Suprapubic skin (tissue), 4 donors: ENCODE measurements around the gene B3GALT4. TPM values are rescaled to one million over a fixed set of nuclear protein-coding genes. Genes with fewer than 3 reads are reported as not detected.
A peak's percentile ranks its signal among the peaks of the same experiment; 100 is the strongest.

Experiments used
- DNase-seq, 2 donors: peaks; one replicate each; pipeline ENCODE4 v3.0.0-alpha.2; 2019; ENCODE audit warnings: low spot score in 2 of 2
- H3K27ac ChIP-seq: fragments of 200-600 bp; sonication (generic); one replicate; pipeline ENCODE4 v1.5.1; 2019
- H3K27me3 ChIP-seq: fragments of 200-600 bp; sonication (generic); one replicate; pipeline ENCODE4 v1.5.1; 2019
- H3K36me3 ChIP-seq: fragments of 200-600 bp; sonication (generic); one replicate; pipeline ENCODE4 v1.5.1; 2019
- H3K4me1 ChIP-seq: fragments of 200-600 bp; sonication (generic); one replicate; pipeline ENCODE4 v1.5.1; 2019
- H3K4me3 ChIP-seq: fragments of 200-600 bp; sonication (generic); one replicate; pipeline ENCODE4 v1.5.1; 2019; ENCODE audit warnings: mild to moderate bottlenecking
- H3K9me3 ChIP-seq: fragments of 200-600 bp; sonication (generic); one replicate; pipeline ENCODE4 v1.5.1; 2019
- CTCF ChIP-seq, 2 donors: fragments of 200-600 bp in 1 of 2; fragments of 450-650 bp in 1 of 2; sonication (generic) in 1 of 2; IDR thresholded peaks; one replicate each; pipeline ENCODE4 v1.5.1; 2016 to 2019; ENCODE audit warnings: antibody characterized with exemption in 2 of 2, mild to moderate bottlenecking in 1 of 2, moderate library complexity in 1 of 2
- EP300 ChIP-seq: sonication (generic); formaldehyde crosslinking; IDR thresholded peaks from one replicate; pipeline ENCODE4 v1.6.1; 2017; ENCODE audit warnings: antibody characterized with exemption
- POLR2A ChIP-seq, 2 donors: fragments of 450-650 bp; IDR thresholded peaks; one replicate each; pipeline ENCODE4 v1.6.1; 2017; ENCODE audit warnings: antibody characterized with exemption in 2 of 2, mild to moderate bottlenecking in 2 of 2, moderate library complexity in 2 of 2
- POLR2AphosphoS5 ChIP-seq, 3 donors: sonication (generic); formaldehyde crosslinking; IDR thresholded peaks; one replicate each; pipeline ENCODE4 v1.6.1; 2017; ENCODE audit warnings: antibody characterized with exemption in 3 of 3
- WGBS: methylation state at CpG from one replicate; pipeline ENCODE4 v1.1.5; 2018; 5-methylcytosine and 5-hydroxymethylcytosine counted together
- total RNA-seq, 4 donors: library from RNA; depleted of rRNA; stranded (reverse); fragments of >200 nt; gene quantifications; one replicate each; pipeline ENCODE4 v1.1.0, GENCODE V29; 2016

The B3GALT4 gene
- total RNA-seq, 4 donors from 2014 or later, result 16.6 to 26.2 (median 18.2) TPM

DNA sequence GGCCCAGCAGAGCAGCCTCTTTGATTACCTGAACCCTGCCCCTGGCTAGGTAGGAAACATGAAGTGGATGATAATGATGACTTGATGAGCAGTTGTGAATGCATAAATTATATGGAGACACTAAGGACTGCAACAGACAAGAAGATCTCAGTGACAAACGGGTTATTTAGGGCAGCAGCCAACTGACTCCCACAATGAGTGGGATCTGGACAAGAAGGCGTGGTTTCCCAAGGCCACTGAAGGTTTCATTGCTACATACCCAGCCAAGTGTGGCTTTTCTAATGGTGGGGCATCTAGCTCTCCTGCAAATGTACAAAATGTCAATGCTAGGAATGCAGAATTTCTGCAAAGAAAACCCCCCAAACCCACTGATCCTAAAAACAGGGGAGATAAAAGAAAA, 39.2 kb upstream of the B3GALT4 start:
- Histone ChIP-seq H3K4me1 (no peaks in the 10 kb centered on the region), H3K4me3 (no peak overlapping the region), H3K9me3 (no peaks in the 10 kb centered on the region), H3K27ac (no peak overlapping the region), H3K27me3 (peaks cover 34% of the 10 kb centered on the region), H3K36me3 (no peaks in the 10 kb centered on the region)
- no peak for DNase-seq
- no peak for TF ChIP-seq EP300
- 63% methylated on average over 2 of the region's 2 CpGs for WGBS

- TF ChIP-seq POLR2A (IDR thresholded peaks at IDR 0.05), result no peak
- TF ChIP-seq EP300, result no peak
- TF ChIP-seq CTCF (IDR thresholded peaks at IDR 0.05), result no peak
- TF ChIP-seq POLR2AphosphoS5 (IDR thresholded peaks at IDR 0.05), result no peak
- Histone ChIP-seq H3K4me1 (no peaks in the 10 kb centered on the region), H3K36me3 (no peaks in the 10 kb centered on the region), H3K9me3 (no peaks in the 10 kb centered on the region), H3K4me3 (no peak overlapping the region), H3K27me3 (peaks cover 16% of the 10 kb centered on the region), H3K27ac (no peak overlapping the region)
- WGBS, result 53% methylated on average over 3 of the region's 3 CpGs
- DNase-seq, result no peak
Observed at GRCh38 chr6:33241968-33242367, 35.0 kb upstream of the B3GALT4 start.

GRCh38 chr6:33243476-33243875, 33.4 kb upstream of the B3GALT4 start:
- Histone ChIP-seq H3K4me3 (no peak overlapping the region), H3K27ac (no peak overlapping the region), H3K36me3 (no peaks in the 10 kb centered on the region), H3K27me3 (peaks cover 16% of the 10 kb centered on the region), H3K9me3 (no peaks in the 10 kb centered on the region), H3K4me1 (peaks cover 10% of the 10 kb centered on the region)
- TF ChIP-seq CTCF (IDR thresholded peaks at IDR 0.05), result no peak
- no peak for TF ChIP-seq EP300
- no peak for TF ChIP-seq POLR2AphosphoS5 (IDR thresholded peaks at IDR 0.05)
- no peak for TF ChIP-seq POLR2A (IDR thresholded peaks at IDR 0.05)
- WGBS, result 25% methylated on average over 1 of the region's 1 CpG
- DNase-seq, result no peak

- TF ChIP-seq EP300, result no peak
- TF ChIP-seq CTCF (IDR thresholded peaks at IDR 0.05), result peak; percentile 95 to 96
- TF ChIP-seq POLR2AphosphoS5 (IDR thresholded peaks at IDR 0.05), result no peak
- TF ChIP-seq POLR2A (IDR thresholded peaks at IDR 0.05), result no peak
- DNase-seq, result peak; percentile 94 to 96
- WGBS, result 8% methylated on average over 15 of the region's 28 CpGs
Observed at GRCh38 chr6:33247977-33248642, 28.8 kb upstream of the B3GALT4 start.

GRCh38 chr6:33248643-33248931, 28.3 kb upstream of the B3GALT4 start:
- peaks cover 34% of the 10 kb centered on the region for H3K4me1 ChIP-seq
- H3K27me3 ChIP-seq, result no peaks in the 10 kb centered on the region
- no peak for TF ChIP-seq CTCF (IDR thresholded peaks at IDR 0.05)
- TF ChIP-seq POLR2A (IDR thresholded peaks at IDR 0.05), result no peak
- no peak for TF ChIP-seq EP300
- no peak for TF ChIP-seq POLR2AphosphoS5 (IDR thresholded peaks at IDR 0.05)
- no peaks in the 10 kb centered on the region for H3K9me3 ChIP-seq
- DNase-seq, result no peak
- H3K36me3 ChIP-seq, result peaks cover 17% of the 10 kb centered on the region
- WGBS, result under 1% methylated on average over 14 of the region's 18 CpGs
- H3K4me3 ChIP-seq, result peak overlapping the region; percentile 71
- H3K27ac ChIP-seq, result peak overlapping the region; percentile 96

More at GRCh38 chr6:33247977-33248642, 28.8 kb upstream of the B3GALT4 start:
- H3K27ac ChIP-seq, result peak overlapping the region; percentile 96
- peaks cover 17% of the 10 kb centered on the region for H3K36me3 ChIP-seq
- peaks cover 34% of the 10 kb centered on the region for H3K4me1 ChIP-seq
- no peaks in the 10 kb centered on the region for H3K9me3 ChIP-seq
- H3K4me3 ChIP-seq, result peak overlapping the region; percentile 71
- H3K27me3 ChIP-seq, result no peaks in the 10 kb centered on the region
